ENCODE results near the gene CACNB4.

DNA sequence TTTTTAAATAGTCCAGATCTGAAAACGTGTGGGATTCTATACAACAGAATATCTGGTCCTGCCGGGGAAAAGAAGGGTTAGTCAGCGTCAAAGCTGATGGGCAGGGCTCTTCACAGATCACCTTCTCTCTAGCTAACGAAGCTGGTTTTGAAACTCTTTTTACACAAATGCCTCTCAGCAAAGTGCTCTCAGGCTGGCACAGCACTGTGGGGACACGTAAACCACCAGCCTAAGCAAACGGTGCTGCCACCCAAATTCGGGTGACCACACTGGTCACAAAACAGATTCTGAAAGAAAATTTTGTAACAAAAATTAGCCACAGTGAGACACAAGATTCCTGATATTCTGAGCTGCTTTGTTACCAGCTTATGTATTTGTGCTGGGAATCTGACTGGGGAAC is 217.5 kb downstream of the CACNB4 start:
- TF ChIP-seq, protein P1, sequence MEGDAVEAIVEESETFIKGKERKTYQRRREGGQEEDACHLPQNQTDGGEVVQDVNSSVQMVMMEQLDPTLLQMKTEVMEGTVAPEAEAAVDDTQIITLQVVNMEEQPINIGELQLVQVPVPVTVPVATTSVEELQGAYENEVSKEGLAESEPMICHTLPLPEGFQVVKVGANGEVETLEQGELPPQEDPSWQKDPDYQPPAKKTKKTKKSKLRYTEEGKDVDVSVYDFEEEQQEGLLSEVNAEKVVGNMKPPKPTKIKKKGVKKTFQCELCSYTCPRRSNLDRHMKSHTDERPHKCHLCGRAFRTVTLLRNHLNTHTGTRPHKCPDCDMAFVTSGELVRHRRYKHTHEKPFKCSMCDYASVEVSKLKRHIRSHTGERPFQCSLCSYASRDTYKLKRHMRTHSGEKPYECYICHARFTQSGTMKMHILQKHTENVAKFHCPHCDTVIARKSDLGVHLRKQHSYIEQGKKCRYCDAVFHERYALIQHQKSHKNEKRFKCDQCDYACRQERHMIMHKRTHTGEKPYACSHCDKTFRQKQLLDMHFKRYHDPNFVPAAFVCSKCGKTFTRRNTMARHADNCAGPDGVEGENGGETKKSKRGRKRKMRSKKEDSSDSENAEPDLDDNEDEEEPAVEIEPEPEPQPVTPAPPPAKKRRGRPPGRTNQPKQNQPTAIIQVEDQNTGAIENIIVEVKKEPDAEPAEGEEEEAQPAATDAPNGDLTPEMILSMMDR (IDR thresholded peaks at IDR 0.05; ENCODE audit: low read depth, low read length): no peak
- TF ChIP-seq POLR2A (IDR thresholded peaks at IDR 0.05; ENCODE audit: extremely low read depth, insufficient read length): no peak
- TF ChIP-seq MYC (IDR thresholded peaks at IDR 0.05; ENCODE audit: low read depth, low read length): no peak

Measured in NB4 (cell line).